Glomerular endothelial cell (primary cell): ENCODE measurements around the gene TTLL11. TPM values are rescaled to one million over a fixed set of nuclear protein-coding genes. Genes with fewer than 3 reads are reported as not detected.

Experiments used
- DNase-seq: peaks from one replicate; pipeline ENCODE4 v3.0.0-alpha.2; 2011; ENCODE audit warnings: low read depth, low spot score; ENCODE audit errors: extremely low read depth
- total RNA-seq: library from RNA; depleted of rRNA; stranded (reverse); fragments of >200 nt; gene quantifications from 2 replicates; pipeline ENCODE4 v1.2.3, GENCODE V29; 2015

TTLL11 gene
- total RNA-seq, 1 donor from 2014 or later, result 8.2 TPM

DNA sequence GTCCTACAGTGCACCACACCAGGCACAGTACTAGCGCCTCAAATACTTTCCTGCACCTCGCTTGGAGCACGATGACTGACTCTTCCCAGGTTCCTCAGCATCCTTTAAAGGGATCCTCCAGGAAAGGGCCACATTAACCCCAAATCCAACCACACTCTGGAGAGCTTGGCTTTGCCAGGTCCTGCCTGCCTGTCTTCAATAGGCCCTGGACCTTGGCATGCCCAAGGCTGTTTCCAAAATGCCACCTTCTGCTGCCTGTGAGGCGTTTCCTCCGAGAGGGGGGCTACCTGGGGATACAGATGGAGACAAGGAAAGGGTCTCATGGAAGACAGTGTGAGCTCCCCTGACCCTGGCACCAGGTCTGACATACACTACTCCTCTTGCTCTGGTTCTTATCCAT, 271.8 kb downstream of the TTLL11 start:
- DNase-seq, result no peak

DNA sequence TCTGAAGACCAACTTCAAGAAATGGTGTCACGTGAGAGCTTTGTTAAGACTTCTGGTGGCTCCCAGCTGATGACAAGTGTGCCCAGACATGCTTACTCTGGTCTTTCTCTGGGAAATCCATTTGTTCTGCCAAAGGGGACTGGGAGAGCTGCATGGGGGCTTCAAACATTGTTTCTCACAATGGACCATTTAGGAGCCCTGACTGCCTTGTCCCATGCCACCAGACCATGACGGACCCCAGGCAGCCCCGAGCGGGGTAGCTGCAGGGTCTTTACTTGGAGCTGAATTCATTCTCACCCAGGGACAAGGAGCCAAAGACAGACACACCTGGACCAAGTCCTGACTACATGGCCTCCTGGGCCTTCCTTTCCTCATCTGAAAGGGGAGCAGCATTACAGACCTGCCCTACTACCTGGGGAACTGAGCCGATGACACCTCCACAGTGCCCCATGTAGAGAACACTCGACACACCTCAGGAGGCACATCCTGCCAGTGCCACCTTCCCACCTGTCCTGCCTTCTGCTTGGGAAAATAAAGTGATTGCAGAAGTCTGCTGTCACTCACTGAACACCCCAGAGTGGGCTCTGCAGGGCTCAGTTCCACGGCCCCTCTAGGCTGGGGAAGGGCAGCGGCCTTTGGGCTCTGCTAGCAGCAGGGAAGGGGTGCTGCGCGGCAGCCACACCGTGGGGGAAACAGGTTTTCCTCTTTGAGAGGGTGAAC, 272.7 kb downstream of the TTLL11 start:
- no peak for DNase-seq

DNA sequence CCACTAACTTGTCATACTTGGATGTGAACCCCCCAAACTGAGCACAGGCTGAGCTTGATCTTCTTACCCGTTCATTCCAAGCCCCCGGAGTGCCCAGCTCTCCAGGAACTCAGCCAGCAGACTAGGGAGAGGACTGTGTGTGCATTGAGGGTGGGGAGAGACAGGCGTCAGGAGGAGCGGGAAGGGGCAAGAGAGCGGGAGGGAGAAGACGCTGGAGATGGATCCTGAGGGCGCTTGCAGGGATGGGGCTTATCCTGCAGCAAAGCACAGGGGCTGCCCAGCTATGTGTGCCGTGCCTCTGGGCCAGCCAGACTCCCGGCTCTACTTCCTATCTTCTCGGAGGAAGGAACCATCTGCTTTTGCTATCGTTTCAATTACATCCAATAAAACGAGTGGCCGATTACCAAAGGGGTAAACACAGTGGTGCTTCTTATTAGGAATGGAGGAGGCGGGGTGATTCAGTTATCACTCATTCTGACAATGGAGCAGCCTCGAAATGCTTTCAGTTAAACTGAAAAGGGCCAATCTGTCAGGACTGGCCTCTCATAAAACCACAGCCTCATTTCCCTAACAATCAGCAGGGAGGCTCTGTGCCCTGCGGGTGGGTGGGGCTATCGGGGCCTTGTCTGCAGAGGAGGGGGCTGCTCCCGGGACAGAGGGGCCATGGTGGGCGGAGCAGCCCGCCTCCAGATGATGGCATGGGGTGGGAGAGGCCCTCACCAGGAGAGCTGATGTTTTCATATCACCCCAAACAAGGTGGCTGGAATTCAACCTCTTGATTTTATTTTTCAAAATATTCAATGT, 273.5 kb downstream of the TTLL11 start:
- no peak for DNase-seq

DNA sequence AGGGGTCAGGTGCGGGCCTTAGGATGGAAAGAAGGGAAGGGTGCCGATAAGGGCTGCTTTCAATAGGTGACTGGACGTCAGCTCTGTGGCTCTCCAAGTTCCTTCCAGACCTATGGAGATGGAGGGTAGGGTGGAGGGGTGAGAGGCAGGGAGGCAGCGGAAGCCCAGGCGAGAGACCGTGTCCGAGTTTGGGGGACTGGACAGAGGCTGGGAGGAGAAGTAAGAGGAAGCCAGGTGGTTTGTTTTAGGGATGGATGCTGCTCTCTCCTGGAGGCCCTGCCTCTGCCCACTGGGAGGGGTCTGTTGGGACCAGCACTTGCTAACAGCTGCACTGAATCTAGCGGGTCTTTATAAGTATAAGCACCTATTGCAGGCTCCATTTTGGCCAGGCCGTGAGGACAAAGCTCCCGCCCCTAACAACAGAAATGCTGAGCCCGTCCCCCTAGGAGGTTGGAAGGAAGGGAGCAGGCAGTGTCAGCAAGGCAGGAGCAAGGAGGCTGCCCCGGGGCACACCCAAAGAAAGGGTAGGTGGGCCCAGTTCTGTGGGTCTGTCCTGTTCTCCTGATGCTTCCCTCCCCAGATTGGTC, 274.2 kb downstream of the TTLL11 start:
- DNase-seq, result no peak

DNA sequence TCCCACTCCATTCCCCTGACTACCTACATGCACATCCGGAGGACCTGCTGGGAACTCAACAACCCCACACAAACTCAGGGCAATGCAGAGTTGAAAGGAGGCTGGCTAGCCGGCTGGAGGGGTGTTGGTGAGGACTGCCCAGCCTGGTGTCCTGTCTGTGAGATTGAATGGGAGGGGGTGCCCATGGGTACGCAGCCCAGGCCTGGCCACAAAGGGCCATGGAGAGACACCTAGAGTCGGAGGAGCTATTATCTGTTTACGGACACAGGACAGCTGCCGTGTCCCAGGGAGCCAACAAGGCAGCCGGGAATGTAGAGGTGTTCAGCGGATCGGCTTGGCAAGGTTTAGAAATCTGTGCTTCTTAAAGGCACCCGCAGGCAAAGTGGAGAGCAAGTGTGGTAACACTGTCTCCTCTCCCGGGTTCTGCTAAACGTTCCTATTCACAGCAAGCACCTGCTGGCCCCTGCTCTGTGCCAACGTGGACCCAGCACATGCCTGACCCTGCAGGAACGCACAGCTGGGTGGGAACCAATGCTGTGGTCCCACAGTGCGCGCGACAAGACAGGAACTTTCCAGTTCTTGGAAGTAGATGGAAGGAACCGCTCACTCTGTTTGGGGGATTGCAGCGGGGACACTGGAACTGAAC, 275.0 kb downstream of the TTLL11 start:
- no peak for DNase-seq

DNA sequence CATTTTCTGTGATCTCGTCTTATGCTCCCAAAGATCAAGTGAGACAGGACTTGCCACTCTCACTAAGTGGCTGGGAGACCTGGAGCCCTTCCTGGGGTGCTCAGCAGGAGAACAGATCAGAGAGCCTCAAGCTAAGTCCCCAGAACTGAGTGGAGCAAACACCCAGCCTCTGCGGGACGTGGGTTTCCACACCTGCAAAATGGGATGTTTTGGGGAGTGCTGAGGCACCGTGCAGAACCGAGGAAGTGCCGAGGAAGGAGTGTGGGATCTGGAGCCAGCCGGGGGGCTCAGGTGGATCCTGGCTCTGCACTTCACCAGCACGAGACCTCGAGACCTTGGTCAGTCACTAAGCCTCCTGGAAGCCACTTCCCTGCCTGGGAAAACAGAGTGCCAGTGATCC, 275.6 kb downstream of the TTLL11 start:
- DNase-seq, result no peak

DNA sequence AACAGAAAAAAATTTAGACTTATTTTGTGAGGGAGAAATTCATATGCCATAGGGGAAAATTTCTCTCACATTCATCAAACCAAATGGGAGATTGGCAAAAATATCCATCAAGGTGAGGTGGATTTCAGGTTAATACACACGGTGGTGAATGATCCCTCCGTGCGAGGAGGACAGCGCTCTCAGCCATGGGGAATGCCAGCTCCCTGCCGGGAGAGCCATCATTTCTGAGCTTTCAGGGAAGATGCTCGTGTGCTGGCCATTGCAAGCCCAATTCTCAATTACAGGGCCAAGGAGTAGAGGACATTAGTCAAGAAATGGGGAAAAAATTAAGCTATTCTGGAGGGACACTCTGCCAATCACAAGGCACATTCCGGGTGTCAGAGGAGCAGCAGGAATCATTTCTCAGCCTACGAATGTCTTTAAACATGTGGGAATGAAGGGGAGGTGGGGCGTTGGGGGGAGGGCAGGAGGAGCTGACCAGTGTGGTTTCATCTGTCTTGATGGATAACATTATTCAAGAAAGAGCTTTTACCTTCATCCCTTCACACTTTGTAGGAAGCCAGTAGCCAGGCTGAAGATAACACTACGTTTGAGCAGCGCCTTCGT, 276.2 kb downstream of the TTLL11 start:
- DNase-seq, result no peak

DNA sequence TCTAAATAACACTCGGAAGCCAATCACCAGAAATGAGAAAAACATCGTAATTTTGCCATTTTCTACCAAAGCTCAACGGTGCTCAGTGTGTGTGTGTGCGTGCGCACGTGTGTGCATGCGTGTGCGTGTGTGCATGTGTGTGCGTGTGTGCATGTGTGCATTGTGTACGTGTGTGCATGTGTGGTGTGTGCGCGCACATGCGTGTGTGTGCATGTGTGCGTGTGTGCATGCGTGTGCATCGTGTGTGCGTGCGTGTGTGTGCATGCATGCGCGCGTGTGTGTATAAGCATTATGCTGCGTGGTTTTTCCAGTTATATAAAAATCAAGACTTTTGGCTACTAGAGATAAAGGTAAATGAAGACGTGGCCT, 276.7 kb downstream of the TTLL11 start:
- no peak for DNase-seq

DNA sequence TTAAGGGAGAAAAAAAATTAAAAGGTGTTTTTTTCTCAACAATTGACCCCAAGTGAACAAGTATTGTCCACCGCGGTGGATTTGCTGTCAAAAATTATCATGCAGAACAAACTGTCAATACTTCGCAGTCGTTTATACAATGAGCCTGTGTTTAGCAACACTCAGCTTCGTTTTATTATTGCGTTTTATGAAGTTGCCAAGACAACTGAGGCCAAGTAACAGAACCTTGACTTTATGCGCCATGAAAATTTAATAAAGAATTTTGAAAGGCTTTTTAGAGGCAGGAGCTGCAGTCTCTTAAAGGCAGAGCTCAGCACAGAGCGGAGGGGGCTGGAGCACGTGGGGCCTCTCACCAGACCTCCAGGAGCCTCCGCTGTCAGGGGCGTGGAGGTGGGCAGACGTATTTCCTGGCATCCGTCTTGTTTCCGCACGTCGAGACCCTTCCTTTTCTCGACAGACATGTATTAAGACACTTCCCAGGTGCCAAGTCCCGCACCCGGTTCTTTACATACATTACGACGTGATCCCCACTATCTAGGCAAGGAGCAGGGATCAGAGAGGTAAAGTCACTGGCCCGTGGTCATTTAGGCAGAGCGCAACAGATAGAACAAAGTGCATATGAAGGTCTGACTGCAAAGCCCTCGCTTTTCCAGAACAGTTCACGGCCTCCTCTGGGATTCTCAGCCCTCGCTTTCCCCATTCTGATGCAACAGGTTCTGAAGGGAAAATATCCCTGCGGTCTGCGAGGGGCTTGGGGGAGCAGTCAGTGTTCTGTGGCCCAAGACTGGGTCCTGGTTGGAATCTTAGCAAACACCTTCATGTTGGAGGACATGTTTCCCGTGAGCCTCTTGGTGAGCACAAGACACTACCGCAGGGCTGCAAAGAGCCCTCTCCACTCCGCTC, 277.3 kb downstream of the TTLL11 start:
- DNase-seq, result no peak

DNA sequence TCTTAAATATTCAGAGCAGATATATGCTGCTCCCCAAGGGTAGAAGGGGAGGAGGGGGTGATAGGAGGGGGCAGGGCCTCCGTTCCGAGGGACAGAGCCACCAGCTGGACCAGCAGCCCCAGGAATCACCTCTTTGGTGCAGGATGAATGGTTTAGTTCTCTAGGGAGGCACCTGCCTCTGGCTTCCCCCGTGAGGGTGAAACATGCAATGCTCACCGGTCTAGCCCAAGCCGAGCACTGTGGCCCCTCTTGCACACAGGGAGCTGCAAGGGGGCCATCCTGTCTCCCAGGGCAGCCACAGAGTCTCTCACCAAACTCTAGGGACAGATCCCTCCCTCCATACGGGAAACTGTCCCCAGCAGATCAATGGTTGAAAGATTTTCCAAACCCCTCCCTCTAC, 278.0 kb downstream of the TTLL11 start:
- no peak for DNase-seq

DNA sequence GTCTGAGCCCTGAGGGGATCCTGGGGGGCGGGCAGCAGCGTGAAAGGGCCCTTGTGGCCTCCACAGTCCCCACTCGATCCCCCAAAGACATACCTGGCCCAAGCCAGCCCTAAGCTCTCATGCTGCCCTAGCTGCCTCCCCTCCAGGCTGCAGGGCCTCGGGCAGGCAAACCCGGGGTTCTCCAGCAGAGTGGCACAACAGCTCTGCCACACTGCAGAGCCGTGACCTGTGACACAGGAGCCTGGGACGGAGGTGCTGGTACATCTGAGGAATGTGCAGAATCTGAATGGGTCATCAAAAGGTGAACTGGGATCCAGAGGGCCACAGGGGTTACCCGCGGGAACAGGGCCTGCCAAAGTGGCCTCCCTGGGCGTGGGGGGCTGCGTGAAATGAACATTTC, 278.5 kb downstream of the TTLL11 start:
- no peak for DNase-seq

DNA sequence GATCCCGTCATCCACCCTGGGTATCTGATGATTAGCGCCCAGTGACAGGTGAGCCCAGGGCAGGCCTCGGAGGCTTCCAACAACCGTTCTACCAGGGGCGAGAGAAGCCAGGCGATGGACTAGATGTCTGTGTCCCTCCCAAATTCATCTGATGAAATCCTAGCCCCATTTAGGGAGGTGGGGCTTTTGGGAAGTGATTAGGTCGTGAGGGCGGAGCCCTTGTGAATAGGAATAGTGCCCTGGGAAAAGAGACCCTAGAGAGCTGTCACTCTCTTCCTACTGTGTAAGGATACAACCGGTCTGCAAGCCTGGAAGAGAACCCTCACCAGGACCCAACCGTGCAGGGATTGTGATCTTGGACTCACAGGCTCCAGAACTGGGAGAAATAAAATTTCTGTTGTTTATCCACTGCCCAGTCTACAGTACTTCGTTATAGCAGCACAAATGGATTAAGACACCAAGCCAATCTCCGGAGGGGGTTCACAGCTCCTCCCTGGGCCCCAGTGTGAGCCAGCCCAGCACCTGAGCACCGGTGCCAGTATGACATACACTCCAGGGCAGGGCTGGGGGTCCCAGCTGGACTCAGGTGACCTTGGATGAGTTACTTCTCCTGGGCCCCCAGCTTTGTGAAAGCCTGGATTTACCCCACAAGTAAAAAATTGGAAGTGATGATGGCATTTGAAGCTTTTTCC, 279.4 kb downstream of the TTLL11 start:
- no peak for DNase-seq

DNA sequence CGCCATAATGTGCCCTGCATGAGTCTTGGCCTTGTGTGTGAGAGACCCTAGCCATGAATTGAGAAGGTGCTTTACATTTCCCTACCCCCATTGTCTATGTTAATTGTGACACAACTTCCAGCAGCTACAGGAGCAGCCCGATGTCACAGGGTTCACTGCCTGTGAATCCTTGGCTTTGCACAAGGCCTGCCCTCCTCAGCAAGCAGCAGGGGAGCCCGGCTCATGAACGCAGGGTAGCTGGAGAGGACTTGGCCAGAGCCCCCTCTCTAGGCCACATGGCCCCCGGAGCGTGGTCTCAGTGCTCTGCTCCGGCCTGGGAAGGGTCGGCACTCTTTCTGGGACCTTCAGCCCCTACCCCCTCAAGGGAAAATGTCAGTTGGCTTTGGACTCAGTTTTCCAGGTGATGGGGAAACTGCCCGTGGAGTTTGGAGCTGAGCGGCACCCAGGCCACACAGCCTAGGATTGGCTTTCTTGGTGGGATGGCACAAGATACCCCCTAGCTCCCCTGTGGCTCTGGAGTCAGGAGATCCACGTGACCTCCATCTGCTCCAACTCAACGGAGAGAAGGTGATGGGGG, 280.9 kb downstream of the TTLL11 start:
- no peak for DNase-seq

DNA sequence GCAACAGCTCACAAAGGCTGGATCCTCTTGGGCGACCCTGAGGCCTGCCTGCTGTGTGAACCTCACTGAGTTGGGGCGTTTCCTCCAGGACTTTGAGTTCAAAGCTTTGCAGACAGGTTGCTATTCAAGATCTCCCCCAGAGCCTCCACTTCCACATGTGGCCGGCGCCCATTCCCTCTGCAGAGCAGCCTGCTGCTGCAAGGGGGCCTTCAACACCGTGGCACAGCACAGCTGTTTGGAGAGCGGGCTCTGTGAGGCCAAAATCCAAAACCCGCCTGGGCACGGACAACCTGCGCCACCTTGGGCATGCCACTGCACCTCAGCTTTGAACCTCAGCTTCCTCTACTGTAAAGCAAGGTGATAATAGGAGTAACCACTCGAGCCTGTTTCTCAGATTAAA, 281.4 kb downstream of the TTLL11 start:
- no peak for DNase-seq

DNA sequence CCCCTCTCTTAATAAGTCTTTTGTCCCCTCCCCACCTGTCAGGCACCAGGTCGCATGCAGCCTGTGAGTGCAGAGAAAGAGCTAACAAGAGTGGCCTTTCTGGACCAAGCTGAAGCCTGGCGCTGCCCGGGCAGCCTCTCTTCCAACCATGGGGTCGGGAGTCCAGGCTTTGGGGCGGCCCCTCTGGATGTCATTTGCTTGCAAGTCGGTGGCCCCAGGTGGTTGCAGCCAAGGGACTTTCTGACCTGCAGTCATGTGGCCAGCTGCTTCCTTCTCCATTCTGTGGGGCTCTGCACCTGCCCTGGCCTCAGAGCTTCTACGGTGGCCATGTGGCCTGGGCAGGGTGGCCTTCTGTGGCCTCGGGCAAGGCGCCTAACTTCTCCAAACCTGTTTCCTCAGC, 282.0 kb downstream of the TTLL11 start:
- DNase-seq, result no peak

DNA sequence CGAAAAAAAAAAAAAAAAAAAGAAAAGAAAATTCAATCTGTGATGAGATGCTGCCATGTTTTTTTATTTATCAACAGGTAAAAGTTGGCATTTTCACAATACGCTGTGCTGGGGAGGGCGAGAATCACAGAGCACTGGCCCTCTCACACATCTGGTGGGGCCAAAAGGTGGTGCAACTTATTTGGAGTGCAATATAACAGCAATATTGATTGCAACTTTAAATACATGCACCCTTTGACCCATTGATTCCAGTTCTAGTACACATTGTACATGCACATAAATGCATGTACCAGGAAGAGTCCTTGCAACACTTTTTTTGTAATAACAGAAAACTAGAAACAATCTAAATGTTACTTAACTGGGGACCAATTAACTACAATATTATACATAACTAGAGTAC, 282.6 kb downstream of the TTLL11 start:
- no peak for DNase-seq

DNA sequence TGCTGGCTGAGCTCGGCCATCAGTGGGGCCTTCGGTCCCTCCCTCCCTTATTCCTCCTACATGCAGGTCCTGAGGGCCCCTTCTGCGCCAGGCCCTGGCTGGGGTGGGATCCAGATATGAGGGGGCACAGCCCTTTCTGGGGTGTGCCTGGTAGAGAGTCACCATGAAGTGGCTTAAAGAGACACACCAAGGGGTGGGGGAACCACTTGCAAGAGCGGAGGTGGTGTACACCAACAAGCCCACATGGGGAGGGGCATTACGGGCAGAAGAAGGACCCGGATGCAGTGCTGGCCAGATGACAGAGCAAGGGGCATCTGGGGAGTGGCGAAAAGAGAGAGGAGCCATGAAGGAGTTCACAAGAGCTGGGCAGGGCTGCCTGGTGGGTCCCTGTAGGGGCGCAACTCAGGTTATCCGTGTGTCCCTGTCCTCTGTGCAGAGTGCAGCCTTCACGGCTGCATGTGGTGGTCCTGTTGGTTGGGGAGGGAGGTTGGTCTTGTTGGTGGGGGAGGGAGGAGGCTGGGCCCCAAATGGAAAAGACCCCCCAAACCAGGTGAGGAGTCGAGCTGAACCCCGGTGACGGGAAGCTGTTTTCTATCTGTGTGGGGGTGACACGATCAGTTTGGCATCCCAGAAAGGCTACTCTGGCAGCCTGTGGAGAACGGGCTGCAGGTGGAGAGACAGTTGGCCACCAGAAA, 283.6 kb downstream of the TTLL11 start:
- no peak for DNase-seq

DNA sequence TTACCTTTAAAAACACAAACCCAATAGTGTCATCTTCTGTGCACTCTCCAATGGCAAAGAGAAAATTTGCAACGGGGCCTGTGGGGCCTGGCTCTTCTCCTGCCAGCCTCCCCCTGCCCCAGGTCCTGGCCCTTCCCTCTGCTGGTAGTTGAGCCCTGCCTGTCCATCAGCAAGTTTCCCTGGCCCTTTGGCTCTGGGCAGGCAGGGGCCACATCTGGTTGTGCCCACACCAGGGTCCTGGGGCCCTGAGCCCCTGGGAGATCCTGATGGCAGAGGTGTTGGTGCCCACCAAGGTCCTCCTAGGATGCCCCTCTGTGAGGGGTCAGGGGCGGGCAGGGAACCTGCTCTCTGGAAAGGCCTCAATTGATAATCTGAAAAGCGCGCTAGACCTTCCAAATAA, 284.3 kb downstream of the TTLL11 start:
- no peak for DNase-seq
